ENCODE measurements around the gene KCNQ4. TPM values are rescaled to one million over a fixed set of nuclear protein-coding genes. Genes with fewer than 3 reads are reported as not detected.

The KCNQ4 gene
- total and polyA plus RNA-seq, 2 of the 13 experiments (the other 11 are each of a cell fraction or from before 2014, with no cell fraction given), result 0.02 to 0.09 TPM

- TF ChIP-seq SMYD3 (CRISPR knock-in tag; IDR thresholded peaks at IDR 0.05) (no peak), NFIB (CRISPR knock-in tag; IDR thresholded peaks at IDR 0.05; ENCODE audit: borderline replicate concordance) (no peak), ZNF792 (CRISPR knock-in tag; IDR thresholded peaks at IDR 0.05) (no peak)
Observed at GRCh38 chr1:40824591-40825434, 41.2 kb downstream of the KCNQ4 start (continued).

- no TSS peak for BruUV-seq (replicated peaks)
- FAIRE-seq, result no peak
- intact Hi-C loops (cut with micrococcal nuclease; ENCODE audit: unreplicated experiment) (loop anchor here (1.0 kb wide), 1 partner anchor 134 kb away; the partner anchor contains the start of gene NFYC), in situ Hi-C loops (cut with HindIII; ENCODE audit: extremely low pct_ligation_motif_present, low pct_unique_long_range_greater_than_20kb) (no loop called here)
- ChIA-PET CTCF (ENCODE audit: low intra/inter-chr PET ratio, low total read pairs) (no interaction called here), POLR2A (interaction anchor here (1.0 to 1.8 kb wide), 2 partner anchors 19 to 134 kb away, joined by 3 to 6 read pairs; partner anchors contain the start of gene NFYC)
- Histone ChIP-seq H3K27ac (ENCODE audit: extremely low read length, insufficient read depth, low read length) (no peak overlapping the region), H3K4me2 (ENCODE audit: low read depth, low read length) (peak overlapping the region; percentile 73), H3K4me3 (replicated peaks in 1 of 3; ENCODE audit: insufficient read depth in 1 of 3, low read depth in 2 of 3, low read length in 3 of 3) (peak overlapping the region in 2 of 3 experiments; percentile 30 to 55; a peak in 3 of 6 replicates), H2AFZ (ENCODE audit: low read length) (peak overlapping the region; percentile 70), H3K27me3 (ENCODE audit: control insufficient read depth in 1 of 2, insufficient read depth in 2 of 2, low read length in 2 of 2) (no peaks in the 10 kb centered on the region; a peak in 1 of 5 replicates), H3K79me2 (ENCODE audit: insufficient read depth, low read length) (no peaks in the 10 kb centered on the region), H4K20me1 (ENCODE audit: insufficient read depth, low read length) (no peaks in the 10 kb centered on the region), H3K4me1 (ENCODE audit: insufficient read depth, low read length) (peaks cover 45% of the 10 kb centered on the region), H3K9me3 (ENCODE audit: low read length) (no peaks in the 10 kb centered on the region), H3K36me3 (replicated peaks in 1 of 2; ENCODE audit: control insufficient read depth in 1 of 2, insufficient read depth in 2 of 2, low read length in 2 of 2) (no peaks in the 10 kb centered on the region), H3K9ac (ENCODE audit: insufficient read depth, low read depth, low read length) (peak overlapping the region; percentile 47)
- DNase-seq (ENCODE audit: low spot score), result no peak
- peak; percentile 28 for ATAC-seq
- WGBS (ENCODE audit: low lambda C conversion rate), result 0% methylated on average over 3 of the region's 3 CpGs
- TF ChIP-seq ZBTB42 (CRISPR knock-in tag; IDR thresholded peaks at IDR 0.05), result no peak
- TF ChIP-seq ZNF607 (CRISPR knock-in tag; IDR thresholded peaks at IDR 0.05; ENCODE audit: borderline replicate concordance), result no peak
- TF ChIP-seq ZNF263 (CRISPR knock-in tag; IDR thresholded peaks at IDR 0.05), result peak; percentile 28; the same call in 1 of the 2 replicates
- TF ChIP-seq SAP130 (CRISPR knock-in tag; IDR thresholded peaks at IDR 0.05; ENCODE audit: low read depth), result no peak
- TF ChIP-seq ZNF264 (CRISPR knock-in tag; IDR thresholded peaks at IDR 0.05), result no peak
- TF ChIP-seq GATAD1 (CRISPR knock-in tag; IDR thresholded peaks at IDR 0.05), result no peak
- TF ChIP-seq NCOA5 (CRISPR knock-in tag; IDR thresholded peaks at IDR 0.05), result no peak
- 0 out of 2 replicates have a peak, but pooled peaks have one; percentile 11 for TF ChIP-seq ZMYM4 (CRISPR knock-in tag; IDR thresholded peaks at IDR 0.05)
- no peak for TF ChIP-seq MIER3 (CRISPR knock-in tag; IDR thresholded peaks at IDR 0.05; ENCODE audit: borderline replicate concordance)
- peak; percentile 6; the same call in 1 of the 2 replicates for TF ChIP-seq ZNF768 (CRISPR knock-in tag; IDR thresholded peaks at IDR 0.05)
- no peak for TF ChIP-seq SALL1 (CRISPR knock-in tag; IDR thresholded peaks at IDR 0.05)
- no peak for TF ChIP-seq SKI (IDR thresholded peaks at IDR 0.05; ENCODE audit: partially characterized antibody)
- TF ChIP-seq, protein P1, sequence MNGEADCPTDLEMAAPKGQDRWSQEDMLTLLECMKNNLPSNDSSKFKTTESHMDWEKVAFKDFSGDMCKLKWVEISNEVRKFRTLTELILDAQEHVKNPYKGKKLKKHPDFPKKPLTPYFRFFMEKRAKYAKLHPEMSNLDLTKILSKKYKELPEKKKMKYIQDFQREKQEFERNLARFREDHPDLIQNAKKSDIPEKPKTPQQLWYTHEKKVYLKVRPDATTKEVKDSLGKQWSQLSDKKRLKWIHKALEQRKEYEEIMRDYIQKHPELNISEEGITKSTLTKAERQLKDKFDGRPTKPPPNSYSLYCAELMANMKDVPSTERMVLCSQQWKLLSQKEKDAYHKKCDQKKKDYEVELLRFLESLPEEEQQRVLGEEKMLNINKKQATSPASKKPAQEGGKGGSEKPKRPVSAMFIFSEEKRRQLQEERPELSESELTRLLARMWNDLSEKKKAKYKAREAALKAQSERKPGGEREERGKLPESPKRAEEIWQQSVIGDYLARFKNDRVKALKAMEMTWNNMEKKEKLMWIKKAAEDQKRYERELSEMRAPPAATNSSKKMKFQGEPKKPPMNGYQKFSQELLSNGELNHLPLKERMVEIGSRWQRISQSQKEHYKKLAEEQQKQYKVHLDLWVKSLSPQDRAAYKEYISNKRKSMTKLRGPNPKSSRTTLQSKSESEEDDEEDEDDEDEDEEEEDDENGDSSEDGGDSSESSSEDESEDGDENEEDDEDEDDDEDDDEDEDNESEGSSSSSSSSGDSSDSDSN (CRISPR knock-in tag; IDR thresholded peaks at IDR 0.05), result peak; percentile 36; the same call in 1 of the 2 replicates
- TF ChIP-seq, protein P2, sequence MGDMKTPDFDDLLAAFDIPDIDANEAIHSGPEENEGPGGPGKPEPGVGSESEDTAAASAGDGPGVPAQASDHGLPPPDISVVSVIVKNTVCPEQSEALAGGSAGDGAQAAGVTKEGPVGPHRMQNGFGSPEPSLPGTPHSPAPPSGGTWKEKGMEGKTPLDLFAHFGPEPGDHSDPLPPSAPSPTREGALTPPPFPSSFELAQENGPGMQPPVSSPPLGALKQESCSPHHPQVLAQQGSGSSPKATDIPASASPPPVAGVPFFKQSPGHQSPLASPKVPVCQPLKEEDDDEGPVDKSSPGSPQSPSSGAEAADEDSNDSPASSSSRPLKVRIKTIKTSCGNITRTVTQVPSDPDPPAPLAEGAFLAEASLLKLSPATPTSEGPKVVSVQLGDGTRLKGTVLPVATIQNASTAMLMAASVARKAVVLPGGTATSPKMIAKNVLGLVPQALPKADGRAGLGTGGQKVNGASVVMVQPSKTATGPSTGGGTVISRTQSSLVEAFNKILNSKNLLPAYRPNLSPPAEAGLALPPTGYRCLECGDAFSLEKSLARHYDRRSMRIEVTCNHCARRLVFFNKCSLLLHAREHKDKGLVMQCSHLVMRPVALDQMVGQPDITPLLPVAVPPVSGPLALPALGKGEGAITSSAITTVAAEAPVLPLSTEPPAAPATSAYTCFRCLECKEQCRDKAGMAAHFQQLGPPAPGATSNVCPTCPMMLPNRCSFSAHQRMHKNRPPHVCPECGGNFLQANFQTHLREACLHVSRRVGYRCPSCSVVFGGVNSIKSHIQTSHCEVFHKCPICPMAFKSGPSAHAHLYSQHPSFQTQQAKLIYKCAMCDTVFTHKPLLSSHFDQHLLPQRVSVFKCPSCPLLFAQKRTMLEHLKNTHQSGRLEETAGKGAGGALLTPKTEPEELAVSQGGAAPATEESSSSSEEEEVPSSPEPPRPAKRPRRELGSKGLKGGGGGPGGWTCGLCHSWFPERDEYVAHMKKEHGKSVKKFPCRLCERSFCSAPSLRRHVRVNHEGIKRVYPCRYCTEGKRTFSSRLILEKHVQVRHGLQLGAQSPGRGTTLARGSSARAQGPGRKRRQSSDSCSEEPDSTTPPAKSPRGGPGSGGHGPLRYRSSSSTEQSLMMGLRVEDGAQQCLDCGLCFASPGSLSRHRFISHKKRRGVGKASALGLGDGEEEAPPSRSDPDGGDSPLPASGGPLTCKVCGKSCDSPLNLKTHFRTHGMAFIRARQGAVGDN (CRISPR knock-in tag; IDR thresholded peaks at IDR 0.05), result peak; percentile 38; the same call in 1 of the 2 replicates
Observed at GRCh38 chr1:40825435-40825788, 41.8 kb downstream of the KCNQ4 start.

Measured in HepG2 (cell line).